ENCODE results near the gene ZBTB46.
"Not testable (repeated sequence)": the region's sequence is repeated elsewhere in the genome, so short reads cannot be mapped to it uniquely, and the experiment has no call there.

Gene ZBTB46

DNA sequence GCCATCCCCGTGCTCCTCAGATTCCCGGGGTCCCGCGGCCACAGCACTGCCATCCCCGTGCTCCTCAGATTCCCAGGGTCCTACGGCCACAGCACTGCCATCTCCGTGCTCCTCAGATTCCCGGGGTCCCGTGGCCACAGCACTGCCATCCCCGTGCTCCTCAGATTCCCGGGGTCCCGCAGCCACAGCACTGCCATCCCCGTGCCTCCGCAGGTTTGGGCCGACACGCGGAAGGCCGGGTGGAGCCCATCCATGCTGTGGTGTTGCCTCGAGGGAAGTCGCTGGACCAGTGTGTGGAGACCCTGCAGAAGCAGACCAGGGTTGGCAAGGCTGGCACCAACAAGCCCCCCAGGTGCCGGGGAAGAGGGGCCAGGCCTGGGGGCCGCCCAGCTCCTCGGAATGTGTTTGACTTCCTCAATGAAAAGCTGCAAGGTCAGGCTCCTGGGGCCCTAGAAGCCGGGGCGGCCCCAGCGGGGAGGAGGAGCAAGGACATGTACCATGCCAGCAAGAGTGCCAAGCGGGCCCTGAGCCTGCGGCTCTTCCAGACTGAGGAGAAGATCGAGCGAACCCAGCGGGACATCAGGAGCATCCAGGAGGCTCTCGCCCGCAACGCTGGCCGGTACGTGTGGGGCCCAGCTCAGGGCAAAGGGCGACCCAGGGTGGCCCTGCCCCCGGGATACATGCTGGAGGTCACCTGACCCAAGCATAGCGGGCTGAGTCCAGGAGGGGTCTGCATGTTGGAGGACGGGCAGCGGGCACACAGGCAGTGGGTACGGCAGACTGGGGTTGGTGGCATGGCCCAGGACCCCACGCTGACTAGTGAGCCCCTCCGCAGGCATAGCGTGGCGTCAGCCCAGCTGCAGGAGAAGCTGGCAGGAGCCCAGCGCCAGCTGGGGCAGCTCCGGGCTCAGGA lies 95.9 kb downstream of the ZBTB46 start:
- H3K27ac ChIP-seq = no peak overlapping the region
- TF ChIP-seq ZFX (IDR thresholded peaks at IDR 0.05) (no peak), CTCF (conservative IDR thresholded peaks at IDR 0.05) (no peak)

DNA sequence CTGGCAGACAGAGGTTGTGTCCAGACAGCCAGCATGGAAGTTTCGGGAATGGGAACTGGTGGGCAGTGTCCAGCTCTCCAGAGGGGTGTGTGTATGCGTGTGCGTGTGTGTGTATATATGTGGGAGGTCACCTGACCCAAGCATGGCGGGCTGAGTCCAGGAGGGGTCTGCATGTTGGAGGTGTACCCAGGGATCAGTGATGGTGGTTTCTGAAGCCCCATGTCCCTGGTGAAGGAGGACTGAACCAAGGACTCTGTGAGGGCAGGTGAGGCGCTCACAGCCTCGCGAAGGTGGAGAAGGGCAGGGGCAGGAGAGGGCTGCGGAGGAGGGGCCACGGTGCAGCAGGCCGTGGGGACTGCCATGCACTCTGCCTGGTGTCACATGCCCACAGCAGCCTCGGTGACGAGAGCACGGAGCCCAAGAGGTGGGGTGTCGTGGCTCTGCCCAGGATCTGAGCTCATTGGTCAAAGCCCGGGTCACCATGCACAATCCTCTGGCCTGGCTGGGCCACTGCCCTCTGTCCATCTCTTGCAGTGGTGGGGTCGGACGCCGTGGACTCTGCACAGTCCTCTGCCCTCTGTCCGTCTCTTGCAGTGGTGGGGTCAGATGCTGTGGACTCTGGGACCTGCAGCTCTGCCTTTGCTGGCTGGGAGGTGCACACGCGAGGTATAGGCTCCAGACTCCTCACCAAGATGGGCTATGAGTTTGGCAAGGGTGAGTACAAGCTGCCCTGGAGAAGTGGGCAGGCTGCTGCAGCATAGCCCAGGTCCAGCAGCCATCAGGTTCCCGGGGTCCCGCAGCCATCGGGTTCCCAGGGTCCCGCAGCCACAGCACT lies 96.7 kb downstream of the ZBTB46 start:
- TF ChIP-seq ZFX (IDR thresholded peaks at IDR 0.05) (no peak), CTCF (conservative IDR thresholded peaks at IDR 0.05) (no peak)
- H3K27ac ChIP-seq = no peak overlapping the region

- H3K27ac ChIP-seq = no peak overlapping the region
- no peak for TF ChIP-seq CTCF (conservative IDR thresholded peaks at IDR 0.05)
- TF ChIP-seq ZFX (IDR thresholded peaks at IDR 0.05) = no peak
Measured at GRCh38 chr20:63733579-63734081, 97.4 kb downstream of the ZBTB46 start.

DNA sequence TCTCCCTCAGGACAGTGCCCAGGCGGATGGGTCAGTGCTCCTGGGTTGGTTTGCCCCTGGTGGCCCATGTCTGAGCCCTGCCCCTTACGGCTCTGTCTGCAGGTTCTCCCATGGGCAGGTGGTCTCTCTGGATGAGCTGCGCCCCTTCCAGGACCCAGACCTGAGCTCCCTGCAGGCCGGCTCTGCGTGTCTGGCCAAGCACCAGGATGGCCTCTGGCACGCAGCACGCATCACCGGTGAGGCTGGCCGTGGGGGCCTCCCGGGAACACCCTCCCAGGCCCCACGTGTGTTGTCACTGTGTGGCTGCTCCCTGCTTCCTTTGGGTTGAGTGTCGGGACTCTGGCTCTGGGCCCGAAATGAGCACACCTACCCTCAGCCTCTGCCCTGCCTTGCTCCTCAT lies 97.9 kb downstream of the ZBTB46 start:
- TF ChIP-seq CTCF (conservative IDR thresholded peaks at IDR 0.05) (no peak), ZFX (IDR thresholded peaks at IDR 0.05) (no peak)
- H3K27ac ChIP-seq = no peak overlapping the region

GRCh38 chr20:63732118-63733095 lies 98.7 kb downstream of the ZBTB46 start:
- H3K27ac ChIP-seq = no peak overlapping the region
- TF ChIP-seq CTCF (conservative IDR thresholded peaks at IDR 0.05) (no peak), ZFX (IDR thresholded peaks at IDR 0.05) (no peak)

DNA sequence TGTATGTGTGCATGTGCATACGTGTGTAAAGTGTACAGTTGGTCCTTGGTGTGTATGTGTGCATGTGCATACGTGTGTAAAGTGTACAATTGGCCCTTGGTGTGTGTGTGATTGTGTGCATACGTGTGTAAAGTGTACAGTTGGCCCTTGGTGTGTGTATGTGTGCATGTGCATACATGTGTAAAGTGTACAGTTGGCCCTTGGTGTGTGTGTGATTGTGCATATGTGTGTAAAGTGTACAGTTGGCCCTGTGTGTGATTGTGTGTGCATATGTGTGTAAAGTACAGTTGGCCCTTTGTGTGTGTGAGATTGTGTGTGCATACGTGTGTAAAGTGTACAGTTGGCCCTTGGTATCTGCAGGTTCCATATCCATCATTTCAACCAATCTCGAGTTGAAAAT lies 99.7 kb downstream of the ZBTB46 start:
- TF ChIP-seq CTCF (conservative IDR thresholded peaks at IDR 0.05) (no peak), ZFX (IDR thresholded peaks at IDR 0.05) (no peak)
- no peak overlapping the region for H3K27ac ChIP-seq

- H3K27ac ChIP-seq = not testable (repeated sequence)
Measured at GRCh38 chr20:63730189-63730733, 100.8 kb downstream of the ZBTB46 start.

DNA sequence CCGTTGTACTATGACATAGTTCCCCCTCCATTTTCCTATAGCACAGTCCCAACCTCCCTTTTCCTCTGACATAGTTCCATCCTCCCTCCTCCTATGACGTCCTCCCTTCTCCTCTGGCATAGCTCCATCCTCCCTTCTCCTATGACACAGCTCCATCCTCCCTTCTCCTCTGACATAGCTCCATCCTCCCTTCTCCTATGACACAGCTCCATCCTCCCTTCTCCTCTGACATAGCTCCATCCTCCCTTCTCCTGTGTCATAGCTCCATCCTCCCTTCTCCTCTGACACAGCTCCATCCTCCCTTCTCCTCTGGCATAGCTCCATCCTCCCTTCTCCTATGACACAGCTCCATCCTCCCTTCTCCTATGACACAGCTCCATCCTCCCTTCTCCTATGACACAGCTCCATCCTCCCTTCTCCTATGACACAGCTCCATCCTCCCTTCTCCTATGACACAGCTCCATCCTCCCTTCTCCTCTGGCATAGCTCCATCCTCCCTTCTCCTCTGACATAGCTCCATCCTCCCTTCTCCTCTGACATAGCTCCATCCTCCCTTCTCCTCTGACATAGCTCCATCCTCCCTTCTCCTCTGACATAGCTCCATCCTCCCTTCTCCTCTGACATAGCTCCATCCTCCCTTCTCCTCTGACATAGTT lies 108.0 kb downstream of the ZBTB46 start:
- not testable (repeated sequence) for H3K27ac ChIP-seq

Measured in C4-2B (cell line).